B cell (primary cell): ENCODE data around the gene SLC6A1.

Experiments
- CTCF ChIP-seq: fragments of 200-600 bp; IDR thresholded peaks from one replicate; pipeline ENCODE4 v1.8.0; 2022; ENCODE audit warnings: antibody characterized with exemption, mild to moderate bottlenecking
- EZH2 ChIP-seq: IDR thresholded peaks from 2 replicates; pipeline ENCODE4 v1.6.1; 2012; ENCODE audit warnings: borderline replicate concordance, low read depth, mild to moderate bottlenecking, moderate library complexity, low read length; ENCODE audit not compliant: insufficient read depth, poor library complexity, severe bottlenecking

GRCh38 chr3:11006986-11007933, 14.7 kb downstream of the SLC6A1 start:
- TF ChIP-seq CTCF = no peak
- TF ChIP-seq EZH2 = no peak
